IMR-90 (cell line): ENCODE results near the gene MUC21.
"Not testable (repeated sequence)": the region's sequence is repeated elsewhere in the genome, so short reads cannot be mapped to it uniquely, and the experiment has no call there.

Experiments used
- BHLHE40 ChIP-seq: fragments of 150-350 bp; IDR thresholded peaks from 2 replicates; pipeline ENCODE4 v1.6.1; 2016; ENCODE audit warnings: mild to moderate bottlenecking, low read depth, low read length
- CHD1 ChIP-seq: IDR thresholded peaks from 2 replicates; pipeline ENCODE4 v1.6.1; 2012; ENCODE audit warnings: low read depth, low read length, improper control_type of control experiment
- CTCF ChIP-seq: conservative IDR thresholded peaks from 2 replicates; pipeline ENCODE4 v1.5.1; 2012; ENCODE audit warnings: mild to moderate bottlenecking, low read depth, low read length, improper control_type of control experiment
- MXI1 ChIP-seq: IDR thresholded peaks from 2 replicates; pipeline ENCODE4 v1.6.1; 2012; ENCODE audit warnings: low read depth, mild to moderate bottlenecking, low read length, moderate library complexity, borderline replicate concordance
- POLR2A ChIP-seq: IDR thresholded peaks from 2 replicates; pipeline ENCODE4 v1.6.1; 2012; ENCODE audit warnings: mild to moderate bottlenecking, low read depth, low read length
- RFX5 ChIP-seq: IDR thresholded peaks from 2 replicates; pipeline ENCODE4 v1.8.0; 2012; ENCODE audit warnings: low read depth, mild to moderate bottlenecking, low read length, moderate library complexity
- SMC3 ChIP-seq: fragments of 150-350 bp; IDR thresholded peaks from 2 replicates; pipeline ENCODE4 v1.6.1; 2016; ENCODE audit warnings: low read depth, mild to moderate bottlenecking, antibody characterized with exemption, low read length, moderate library complexity
- USF2 ChIP-seq: fragments of 150-350 bp; IDR thresholded peaks from 2 replicates; pipeline ENCODE4 v1.6.1; 2017; ENCODE audit warnings: mild to moderate bottlenecking, antibody characterized with exemption, low read length, low read depth

GRCh38 chr6:31020631-31021255 is 37.2 kb downstream of the MUC21 start:
- not testable (repeated sequence) for TF ChIP-seq SMC3, CTCF, RFX5, MXI1, USF2, POLR2A, CHD1, BHLHE40
